ENCODE data around the gene PTPRN2. TPM values are rescaled to one million over a fixed set of nuclear protein-coding genes. Genes with fewer than 3 reads are reported as not detected.

PTPRN2 gene
- total RNA-seq, 1 experiment from 2014 or later = 2.1 TPM

DNA sequence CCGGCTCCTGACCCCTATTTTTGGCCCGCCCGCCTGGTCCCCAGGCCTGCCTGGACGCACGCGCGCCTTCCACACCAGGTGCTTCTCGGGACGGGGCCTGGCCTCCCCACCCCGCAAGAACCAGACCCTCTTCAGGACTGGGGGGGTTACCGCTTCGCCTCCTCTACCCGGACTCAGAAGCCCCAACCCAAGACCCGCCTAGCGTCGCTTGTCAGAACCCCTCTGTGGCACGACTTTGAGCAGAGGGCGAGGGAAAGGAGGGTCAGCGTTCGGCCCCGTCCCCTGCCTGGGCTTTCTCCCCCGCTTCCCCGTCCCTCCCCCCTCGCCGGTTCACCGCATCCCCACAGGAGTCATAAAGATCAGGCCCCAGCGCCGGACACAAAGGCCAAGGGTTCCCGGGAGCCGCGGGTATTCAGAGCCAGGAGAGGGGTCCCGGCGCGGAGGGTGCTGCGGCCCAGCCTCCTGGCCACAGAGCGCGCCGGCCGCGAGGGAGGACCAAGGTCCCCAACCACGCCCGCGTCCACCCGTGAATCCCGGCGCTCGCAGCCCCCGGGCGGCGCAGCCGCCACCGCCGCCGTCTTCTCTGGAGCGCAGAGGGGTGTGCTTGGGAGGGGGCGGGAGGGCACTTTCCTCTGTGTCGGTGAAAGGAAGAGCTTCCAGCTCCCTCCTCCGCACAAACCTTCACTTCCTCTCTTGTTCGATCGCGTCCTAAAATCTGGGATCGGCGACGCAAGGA is 898.9 kb downstream of the PTPRN2 start:
- Histone ChIP-seq H4K20me1 (ENCODE audit: insufficient read depth) (no peaks in the 10 kb centered on the region), H3K27me3 (ENCODE audit: insufficient read depth, low read length) (no peaks in the 10 kb centered on the region), H2AFZ (ENCODE audit: low read depth, low read length, poor library complexity, severe bottlenecking) (no peak overlapping the region), H3K9me2 (ENCODE audit: insufficient read depth) (no peaks in the 10 kb centered on the region), H3K4me1 (ENCODE audit: control insufficient read depth in 1 of 2, insufficient read depth in 2 of 2, low read length in 2 of 2) (peaks cover 0 to 13% of the 10 kb centered on the region in 2 experiments; a peak in 3 of 4 replicates), H3K9me3 (ENCODE audit: control insufficient read depth in 1 of 2, insufficient read depth in 1 of 2, low read depth in 1 of 2, low read length in 2 of 2) (no peaks in the 10 kb centered on the region), H3K9ac (ENCODE audit: low read length) (no peak overlapping the region), H3K27ac (ENCODE audit: low read depth, low read length) (no peak overlapping the region), H3K4me2 (ENCODE audit: low read length) (0 out of 2 replicates have a peak overlapping the region, but pooled peaks have one; percentile 96), H3K79me2 (ENCODE audit: insufficient read depth, low read length) (peaks cover 7% of the 10 kb centered on the region; the same call in 1 of the 2 replicates), H3K36me3 (ENCODE audit: control insufficient read depth in 1 of 2, insufficient read depth in 2 of 2, low read length in 2 of 2) (no peaks in the 10 kb centered on the region), H3K4me3 (replicated peaks in 1 of 2; ENCODE audit: low read depth in 1 of 2, low read length in 2 of 2) (no peak overlapping the region)
- ChIA-PET CTCF (no interaction called here), POLR2A (no interaction called here), RAD21 (ENCODE audit: low non-redundant PET in 1 of 2, low total read pairs in 2 of 2, uncharacterized antibody in 2 of 2, unreplicated experiment in 2 of 2) (no interaction called here)
- DNase-seq (ENCODE audit: low read depth, low spot score) (no peak), ATAC-seq (no peak)
- no peak for TF ChIP-seq EZH2phosphoT487 (IDR thresholded peaks at IDR 0.05; ENCODE audit: borderline replicate concordance)
- BruUV-seq (replicated peaks) = no TSS peak
- intact Hi-C loops (cut with micrococcal nuclease) = loop anchor here (10.0 kb wide), 1 partner anchor 254 kb away; no protein-coding TSS in a partner anchor

DNA sequence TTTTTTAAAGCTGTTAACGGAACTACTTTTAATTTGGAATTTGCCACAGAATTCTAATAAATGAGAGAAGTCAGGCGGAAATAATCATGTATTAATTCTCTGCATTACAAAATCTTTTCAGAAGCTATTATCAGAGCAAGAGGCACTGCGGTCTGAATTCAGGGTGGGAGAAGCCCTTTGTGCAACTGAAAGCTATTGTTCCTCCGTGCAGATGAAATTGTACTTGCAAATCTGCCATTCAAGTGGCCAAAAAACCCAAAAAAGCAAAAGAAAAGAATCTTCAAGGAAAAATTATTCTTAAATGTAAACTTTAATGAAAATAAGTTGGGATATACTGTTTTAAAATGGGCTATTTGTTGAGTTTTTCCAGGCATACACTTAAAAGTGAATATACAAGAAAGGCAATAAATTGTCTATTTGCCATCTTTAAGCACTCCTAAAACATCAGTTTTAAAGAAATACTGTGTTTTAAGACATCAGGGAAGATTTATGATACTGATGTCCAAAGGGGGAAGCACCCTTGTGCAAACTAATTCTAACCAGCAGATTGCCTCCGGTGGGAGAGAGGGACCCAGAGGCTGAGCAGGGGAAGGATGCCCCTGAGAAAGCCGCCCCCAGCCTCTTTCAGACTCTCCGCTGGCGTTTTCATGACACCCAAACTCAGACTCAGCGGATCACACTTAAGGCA is 899.6 kb downstream of the PTPRN2 start:
- Histone ChIP-seq H3K9me3 (ENCODE audit: control insufficient read depth in 1 of 2, insufficient read depth in 1 of 2, low read depth in 1 of 2, low read length in 2 of 2) (no peaks in the 10 kb centered on the region), H3K27me3 (ENCODE audit: insufficient read depth, low read length) (no peaks in the 10 kb centered on the region), H3K36me3 (ENCODE audit: control insufficient read depth in 1 of 2, insufficient read depth in 2 of 2, low read length in 2 of 2) (no peaks in the 10 kb centered on the region; a peak in 1 of 4 replicates), H3K4me2 (ENCODE audit: low read length) (no peak overlapping the region), H3K79me2 (ENCODE audit: insufficient read depth, low read length) (peaks cover 7% of the 10 kb centered on the region; the same call in 1 of the 2 replicates), H3K9ac (ENCODE audit: low read length) (no peak overlapping the region), H4K20me1 (ENCODE audit: insufficient read depth) (no peaks in the 10 kb centered on the region), H3K4me1 (ENCODE audit: control insufficient read depth in 1 of 2, insufficient read depth in 2 of 2, low read length in 2 of 2) (peaks cover 0 to 13% of the 10 kb centered on the region in 2 experiments; a peak in 3 of 4 replicates), H3K27ac (ENCODE audit: low read depth, low read length) (no peak overlapping the region), H3K4me3 (replicated peaks in 1 of 2; ENCODE audit: low read depth in 1 of 2, low read length in 2 of 2) (no peak overlapping the region), H3K9me2 (ENCODE audit: insufficient read depth) (no peaks in the 10 kb centered on the region), H2AFZ (ENCODE audit: low read depth, low read length, poor library complexity, severe bottlenecking) (no peak overlapping the region)
- BruUV-seq (replicated peaks) = no TSS peak
- intact Hi-C loops (cut with micrococcal nuclease) = loop anchor here (10.0 kb wide), 1 partner anchor 253 kb away; no protein-coding TSS in a partner anchor
- ChIA-PET POLR2A (no interaction called here), RAD21 (ENCODE audit: low non-redundant PET in 1 of 2, low total read pairs in 2 of 2, uncharacterized antibody in 2 of 2, unreplicated experiment in 2 of 2) (no interaction called here), CTCF (no interaction called here)
- no peak for DNase-seq (ENCODE audit: low read depth, low spot score)
- ATAC-seq = no peak
- TF ChIP-seq JUND (IDR thresholded peaks at IDR 0.05) (no peak), TCF7L2 (IDR thresholded peaks at IDR 0.05; ENCODE audit: borderline replicate concordance, extremely low read depth, insufficient read depth, insufficient read length) (no peak), EZH2 (IDR thresholded peaks at IDR 0.05) (no peak), CEBPB (IDR thresholded peaks at IDR 0.05; ENCODE audit: low read depth) (no peak), ZNF274 (IDR thresholded peaks at IDR 0.05; ENCODE audit: low read depth, low read length) (no peak)
- TF ChIP-seq, protein P1, sequence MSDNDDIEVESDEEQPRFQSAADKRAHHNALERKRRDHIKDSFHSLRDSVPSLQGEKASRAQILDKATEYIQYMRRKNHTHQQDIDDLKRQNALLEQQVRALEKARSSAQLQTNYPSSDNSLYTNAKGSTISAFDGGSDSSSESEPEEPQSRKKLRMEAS (IDR thresholded peaks at IDR 0.05) = no peak
